Stimulated activated CD8-positive, alpha-beta memory T cell treated with anti-CD3 and anti-CD28 coated beads, Interleukin-15, amount 100 ng/mL, for 1 hour (primary cell): ENCODE results near the gene AP1G2.
A peak's percentile ranks its signal among the peaks of the same experiment; 100 is the strongest.
"Not testable (repeated sequence)": the region's sequence is repeated elsewhere in the genome, so short reads cannot be mapped to it uniquely, and the experiment has no call there.

Source experiments
- DNase-seq: peaks from one replicate; pipeline ENCODE4 v3.0.0-alpha.2; 2020; ENCODE audit warnings: low read depth

Gene AP1G2

GRCh38 chr14:23594191-23594590 lies 26.6 kb upstream of the AP1G2 start:
- DNase-seq, result not testable (repeated sequence)

GRCh38 chr14:23590198-23590597 lies 22.6 kb upstream of the AP1G2 start:
- no peak for DNase-seq

- DNase-seq, result no peak
Observed at GRCh38 chr14:23589606-23590005, 22.0 kb upstream of the AP1G2 start.

GRCh38 chr14:23588884-23589598 lies 21.4 kb upstream of the AP1G2 start:
- DNase-seq, result peak; percentile 57

- not testable (repeated sequence) for DNase-seq
Observed at GRCh38 chr14:23584527-23585203, 17.1 kb upstream of the AP1G2 start.

GRCh38 chr14:23583761-23584526 lies 16.4 kb upstream of the AP1G2 start:
- DNase-seq, result not testable (repeated sequence)

- no peak for DNase-seq
Observed at GRCh38 chr14:23582906-23583760, 15.5 kb upstream of the AP1G2 start.

GRCh38 chr14:23580948-23581281 lies 13.3 kb upstream of the AP1G2 start:
- DNase-seq, result no peak

GRCh38 chr14:23580152-23580926 lies 12.7 kb upstream of the AP1G2 start:
- no peak for DNase-seq

- no peak for DNase-seq
Observed at GRCh38 chr14:23579739-23580138, 12.1 kb upstream of the AP1G2 start.

- no peak for DNase-seq
Observed at GRCh38 chr14:23579311-23579630, 11.7 kb upstream of the AP1G2 start.

GRCh38 chr14:23578560-23579310 lies 11.1 kb upstream of the AP1G2 start, which contains the start of gene JPH4:
Gene JPH4 (minus strand): TSS chr14:23578790. CDS start chr14:23577453, 1,337 bp downstream.
- no peak for DNase-seq

GRCh38 chr14:23577710-23578392 lies 10.3 kb upstream of the AP1G2 start:
- DNase-seq, result no peak

- DNase-seq, result no peak
Observed at GRCh38 chr14:23577004-23577681, 9.6 kb upstream of the AP1G2 start.

- DNase-seq, result no peak
Observed at GRCh38 chr14:23573384-23574015, 5.9 kb upstream of the AP1G2 start.

- DNase-seq, result no peak
Observed at GRCh38 chr14:23572836-23573235, 5.2 kb upstream of the AP1G2 start.

GRCh38 chr14:23572524-23572828 lies 4.9 kb upstream of the AP1G2 start:
- DNase-seq, result no peak

- no peak for DNase-seq
Observed at GRCh38 chr14:23571701-23572523, 4.3 kb upstream of the AP1G2 start.
